H1 (cell line): ENCODE data around the gene DENND1A.

Source experiments
- ASH2L ChIP-seq: fragments of 200-600, 300-600 bp; sonication (generic); IDR thresholded peaks from one replicate; pipeline ENCODE4 v1.7.1; 2017; ENCODE audit warnings: low read length
- ATF3 ChIP-seq: IDR thresholded peaks from 2 replicates; pipeline ENCODE4 v1.6.1; 2011; ENCODE audit warnings: low read depth, mild to moderate bottlenecking, low read length; ENCODE audit not compliant: insufficient read depth
- CTCF ChIP-seq, 3 experiments: IDR thresholded peaks; 1 replicate in 2 of 3; 2 replicates in 1 of 3; pipeline versions ENCODE4 v1.5.1 to v1.6.1; 2011; ENCODE audit warnings: low read length in 3 of 3, mild to moderate bottlenecking in 3 of 3, inconsistent platforms in 2 of 3, low read depth in 1 of 3, moderate library complexity in 1 of 3; ENCODE audit not compliant: insufficient read depth in 1 of 3; ENCODE audit errors: control extremely low read depth in 1 of 3
- EP300 ChIP-seq, 2 experiments: IDR thresholded peaks; 1 replicate in 1 of 2; 2 replicates in 1 of 2; pipeline ENCODE4 v1.6.1; 2011 to 2012; ENCODE audit warnings: low read depth in 2 of 2, low read length in 2 of 2, mild to moderate bottlenecking in 2 of 2, borderline replicate concordance in 1 of 2, inconsistent platforms in 1 of 2, moderate library complexity in 1 of 2
- KDM5A ChIP-seq: fragments of 200-600 bp; IDR thresholded peaks from 2 replicates; pipeline ENCODE4 v1.7.1; 2012; ENCODE audit warnings: mild to moderate bottlenecking, low read length, inconsistent platforms, mixed read lengths
- MAX ChIP-seq: IDR thresholded peaks from 2 replicates; pipeline ENCODE4 v1.6.1; 2012; ENCODE audit warnings: inconsistent platforms
- NRF1 ChIP-seq: IDR thresholded peaks from 2 replicates; pipeline ENCODE4 v1.6.1; 2011; ENCODE audit warnings: mild to moderate bottlenecking, low read depth, low read length, improper control_type of control experiment
- POLR2A ChIP-seq, 2 experiments: IDR thresholded peaks; 1 replicate in 1 of 2; 2 replicates in 1 of 2; pipeline ENCODE4 v1.6.1; 2011; ENCODE audit warnings: low read depth in 2 of 2, low read length in 2 of 2, mild to moderate bottlenecking in 2 of 2; ENCODE audit errors: control extremely low read depth in 1 of 2
- POLR2AphosphoS5 ChIP-seq: IDR thresholded peaks from 2 replicates; pipeline ENCODE4 v1.6.1; 2011; ENCODE audit warnings: low read depth, low read length
- RAD21 ChIP-seq, 2 experiments: IDR thresholded peaks in 1 of 2; conservative IDR thresholded peaks in 1 of 2; 2 replicates each; pipeline ENCODE4 v1.6.1; 2011; ENCODE audit warnings: low read depth in 2 of 2, low read length in 2 of 2, improper control_type of control experiment in 1 of 2, inconsistent platforms in 1 of 2, mild to moderate bottlenecking in 1 of 2, moderate library complexity in 1 of 2
- TAF1 ChIP-seq: IDR thresholded peaks from 2 replicates; pipeline ENCODE4 v1.6.1; 2011; ENCODE audit warnings: mild to moderate bottlenecking, low read depth, low read length
- TCF12 ChIP-seq: IDR thresholded peaks from 2 replicates; pipeline ENCODE4 v1.6.1; 2011; ENCODE audit warnings: low read depth, mild to moderate bottlenecking, low read length
- USF2 ChIP-seq: IDR thresholded peaks from 2 replicates; pipeline ENCODE4 v1.6.1; 2011; ENCODE audit warnings: low read length, improper control_type of control experiment
- ZNF274 ChIP-seq: IDR thresholded peaks from 2 replicates; pipeline ENCODE4 v1.7.0; 2012; ENCODE audit warnings: low read length, borderline replicate concordance; ENCODE audit errors: extremely low read depth

GRCh38 chr9:123678038-123678877, 251.7 kb downstream of the DENND1A start:
- TF ChIP-seq CTCF (IDR thresholded peaks at IDR 0.05; ENCODE audit: control extremely low read depth in 1 of 3, insufficient read depth in 1 of 3, low read depth in 1 of 3, low read length in 3 of 3) (no peak), ASH2L (no peak), ZNF274 (no peak), POLR2AphosphoS5 (no peak), RAD21 (IDR thresholded peaks at IDR 0.05 in 1 of 2, conservative IDR thresholded peaks at IDR 0.05 in 1 of 2; ENCODE audit: low read depth in 2 of 2, low read length in 2 of 2) (no peak), USF2 (no peak), EP300 (IDR thresholded peaks at IDR 0.05; ENCODE audit: borderline replicate concordance in 1 of 2, low read depth in 2 of 2, low read length in 2 of 2) (no peak), POLR2A (IDR thresholded peaks at IDR 0.05; ENCODE audit: control extremely low read depth in 1 of 2, low read depth in 2 of 2, low read length in 2 of 2) (no peak), NRF1 (no peak), ATF3 (no peak), TCF12 (no peak), MAX (no peak), KDM5A (no peak), TAF1 (no peak)
